HepG2 (cell line): ENCODE measurements around the gene MRPL2. TPM values are rescaled to one million over a fixed set of nuclear protein-coding genes. Genes with fewer than 3 reads are reported as not detected.
A peak's percentile ranks its signal among the peaks of the same experiment; 100 is the strongest.

Experiments used
- BCL6 ChIP-seq: IDR thresholded peaks from 2 replicates; pipeline ENCODE4 v1.6.1; 2016; ENCODE audit warnings: missing genetic modification reagents, missing compliant biosample characterization
- HNRNPLL ChIP-seq: fragments of 200-400 bp; formaldehyde crosslinking; IDR thresholded peaks from 2 replicates; pipeline ENCODE4 v1.6.1; 2017; ENCODE audit warnings: mild to moderate bottlenecking, low read depth, low read length; ENCODE audit not compliant: poor library complexity, severe bottlenecking
- IRX3 ChIP-seq: sonication (generic); formaldehyde crosslinking; IDR thresholded peaks from 2 replicates; pipeline ENCODE4 v1.8.1; 2023; ENCODE audit warnings: mild to moderate bottlenecking, low read depth, missing genetic modification reagents, borderline replicate concordance
- MBNL3 ChIP-seq: fragments of 250-450 bp; sonication (Bioruptor Pico); conservative IDR thresholded peaks from 2 replicates; pipeline ENCODE4 v1.8.0; 2022; ENCODE audit warnings: mild to moderate bottlenecking, inconsistent platforms
- MYPOP ChIP-seq: sonication (generic); formaldehyde crosslinking; IDR thresholded peaks from 2 replicates; pipeline ENCODE4 v1.8.1; 2023; ENCODE audit warnings: mild to moderate bottlenecking, moderate library complexity, missing genetic modification reagents
- POLR2AphosphoS5 ChIP-seq: IDR thresholded peaks from 2 replicates; pipeline ENCODE4 v1.6.1; 2012; ENCODE audit warnings: low read depth, low read length
- SALL1 ChIP-seq: sonication (generic); formaldehyde crosslinking; IDR thresholded peaks from 2 replicates; pipeline ENCODE4 v1.8.0; 2022; ENCODE audit warnings: mild to moderate bottlenecking, missing genetic modification reagents
- SOX6 ChIP-seq, 2 experiments: fragments of 450-650 bp in 1 of 2; sonication (generic) in 1 of 2; formaldehyde crosslinking in 1 of 2; IDR thresholded peaks; 2 replicates each; pipeline versions ENCODE4 v1.4.0 to v1.6.1; 2017 to 2020; ENCODE audit warnings: antibody characterized with exemption in 1 of 2, mild to moderate bottlenecking in 1 of 2, missing genetic modification reagents in 1 of 2
- SP140L ChIP-seq: sonication (generic); formaldehyde crosslinking; IDR thresholded peaks from 2 replicates; pipeline ENCODE4 v1.4.0; 2020; ENCODE audit warnings: missing genetic modification reagents, borderline replicate concordance
- TAF15 ChIP-seq: fragments of 200-400 bp; formaldehyde crosslinking; IDR thresholded peaks from one replicate; pipeline ENCODE4 v1.6.1; 2018; ENCODE audit warnings: mild to moderate bottlenecking, low read depth, low read length; ENCODE audit not compliant: poor library complexity, severe bottlenecking
- TGIF2 ChIP-seq: IDR thresholded peaks from 2 replicates; pipeline ENCODE4 v1.6.1; 2016; ENCODE audit warnings: control low read depth, missing compliant biosample characterization
- XRCC5 ChIP-seq: fragments of 200-400 bp; formaldehyde crosslinking; optimal IDR thresholded peaks from 2 replicates; pipeline ENCODE3; 2017; ENCODE audit warnings: mild to moderate bottlenecking, low read length
- ZBTB38 ChIP-seq: sonication (generic); formaldehyde crosslinking; IDR thresholded peaks from 2 replicates; pipeline ENCODE4 v1.5.1; 2020; ENCODE audit warnings: mild to moderate bottlenecking, missing genetic modification reagents
- ZNF343 ChIP-seq: sonication (generic); formaldehyde crosslinking; IDR thresholded peaks from 2 replicates; pipeline ENCODE4 v1.4.0; 2020; ENCODE audit warnings: mild to moderate bottlenecking, missing genetic modification reagents
- ZNF44 ChIP-seq: sonication (generic); formaldehyde crosslinking; IDR thresholded peaks from 2 replicates; pipeline ENCODE4 v1.5.1; 2020; ENCODE audit warnings: mild to moderate bottlenecking, missing genetic modification reagents
- ZNF766 ChIP-seq: sonication (generic); formaldehyde crosslinking; IDR thresholded peaks from 2 replicates; pipeline ENCODE4 v1.5.0; 2020; ENCODE audit warnings: missing genetic modification reagents, borderline replicate concordance
- ZXDC ChIP-seq: sonication (generic); formaldehyde crosslinking; IDR thresholded peaks from 2 replicates; pipeline ENCODE4 v1.5.0; 2020; ENCODE audit warnings: mild to moderate bottlenecking, missing genetic modification reagents
- ZZZ3 ChIP-seq: sonication (generic); formaldehyde crosslinking; IDR thresholded peaks from 2 replicates; pipeline ENCODE4 v1.4.0; 2020; ENCODE audit warnings: missing genetic modification reagents, mild to moderate bottlenecking, borderline replicate concordance
- polyA plus RNA-seq, 8 experiments: library from polyadenylated mRNA; depleted of rRNA in 3 of 8; stranded (reverse) in 7 of 8; unstranded in 1 of 8; fragments of >200 nt; fragmentation: Illumina TruSeq in 4 of 8; extraction: Trizol in 4 of 8; gene quantifications; 2 replicates each; pipeline versions ENCODE4 v1.2.1 to v1.2.3, GENCODE V29; 2011 to 2016; ENCODE audit warnings: low read depth in 4 of 8, missing spikeins in 1 of 8, mixed read lengths in 1 of 8; ENCODE audit not compliant: insufficient read depth in 1 of 8
- total RNA-seq, 5 experiments: library from RNA; depleted of rRNA; stranded (reverse); fragments of >200 nt; fragmentation: Illumina TruSeq; extraction: Trizol; gene quantifications; 2 replicates each; pipeline ENCODE4 v1.2.3, GENCODE V29; 2016; ENCODE audit warnings: low read depth in 1 of 5

MRPL2 gene
- total and polyA plus RNA-seq, 2 of the 13 experiments (the other 11 are each of a cell fraction or from before 2014, with no cell fraction given), result 56.8 to 65.6 TPM

- no peak; the same call in 1 of the 2 replicates for TF ChIP-seq ZXDC (CRISPR knock-in tag)
- TF ChIP-seq MBNL3, result no peak
- TF ChIP-seq IRX3 (CRISPR knock-in tag), result no peak; the same call in 1 of the 2 replicates
- no peak for TF ChIP-seq POLR2AphosphoS5
- TF ChIP-seq BCL6 (CRISPR knock-in tag), result 0 out of 2 replicates have a peak, but pooled peaks have one; percentile 3
- TF ChIP-seq ZZZ3 (CRISPR knock-in tag), result peak; percentile 39; the same call in 1 of the 2 replicates
- TF ChIP-seq MYPOP (CRISPR knock-in tag), result peak; percentile 81
- TF ChIP-seq ZNF44 (CRISPR knock-in tag), result peak; percentile 84; the same call in 1 of the 2 replicates
- peak; percentile 57 for TF ChIP-seq XRCC5
- TF ChIP-seq SP140L (CRISPR knock-in tag), result no peak
- no peak for TF ChIP-seq SOX6 (IDR thresholded peaks at IDR 0.05)
- no peak for TF ChIP-seq SOX6 (CRISPR knock-in tag; IDR thresholded peaks at IDR 0.05)
- peak; percentile 64; the same call in 1 of the 2 replicates for TF ChIP-seq ZNF343 (CRISPR knock-in tag)
- TF ChIP-seq ZNF766 (CRISPR knock-in tag), result 0 out of 2 replicates have a peak, but pooled peaks have one; percentile 50
- peak; percentile 92 for TF ChIP-seq HNRNPLL
- TF ChIP-seq SALL1 (CRISPR knock-in tag), result peak; percentile 65
- 0 out of 2 replicates have a peak, but pooled peaks have one; percentile 12 for TF ChIP-seq TGIF2 (CRISPR knock-in tag)
- TF ChIP-seq ZBTB38, result no peak
- peak; percentile 88 for TF ChIP-seq TAF15
Measured at GRCh38 chr6:43076464-43077332, 17.5 kb upstream of the MRPL2 start (continued).
